Liver (tissue), 3 donors: ENCODE data around the gene IL1RAPL1.

ENCODE experiments used
- CTCF ChIP-seq: fragments of 150-350 bp; IDR thresholded peaks from 2 replicates; pipeline ENCODE4 v1.5.1; 2017; ENCODE audit warnings: improper control_type of control experiment, low read depth, low read length; ENCODE audit not compliant: missing input control
- FOXA1 ChIP-seq: IDR thresholded peaks from 2 replicates; pipeline ENCODE4 v1.6.1; 2016; ENCODE audit warnings: antibody characterized with exemption
- HNF4G ChIP-seq: IDR thresholded peaks from 2 replicates; pipeline ENCODE4 v1.6.1; 2016; ENCODE audit warnings: antibody characterized with exemption
- YY1 ChIP-seq: IDR thresholded peaks from 2 replicates; pipeline ENCODE4 v1.6.1; 2016; ENCODE audit warnings: antibody characterized with exemption, mild to moderate bottlenecking
- donor health status: healthy.
- donor health status: healthy.

DNA sequence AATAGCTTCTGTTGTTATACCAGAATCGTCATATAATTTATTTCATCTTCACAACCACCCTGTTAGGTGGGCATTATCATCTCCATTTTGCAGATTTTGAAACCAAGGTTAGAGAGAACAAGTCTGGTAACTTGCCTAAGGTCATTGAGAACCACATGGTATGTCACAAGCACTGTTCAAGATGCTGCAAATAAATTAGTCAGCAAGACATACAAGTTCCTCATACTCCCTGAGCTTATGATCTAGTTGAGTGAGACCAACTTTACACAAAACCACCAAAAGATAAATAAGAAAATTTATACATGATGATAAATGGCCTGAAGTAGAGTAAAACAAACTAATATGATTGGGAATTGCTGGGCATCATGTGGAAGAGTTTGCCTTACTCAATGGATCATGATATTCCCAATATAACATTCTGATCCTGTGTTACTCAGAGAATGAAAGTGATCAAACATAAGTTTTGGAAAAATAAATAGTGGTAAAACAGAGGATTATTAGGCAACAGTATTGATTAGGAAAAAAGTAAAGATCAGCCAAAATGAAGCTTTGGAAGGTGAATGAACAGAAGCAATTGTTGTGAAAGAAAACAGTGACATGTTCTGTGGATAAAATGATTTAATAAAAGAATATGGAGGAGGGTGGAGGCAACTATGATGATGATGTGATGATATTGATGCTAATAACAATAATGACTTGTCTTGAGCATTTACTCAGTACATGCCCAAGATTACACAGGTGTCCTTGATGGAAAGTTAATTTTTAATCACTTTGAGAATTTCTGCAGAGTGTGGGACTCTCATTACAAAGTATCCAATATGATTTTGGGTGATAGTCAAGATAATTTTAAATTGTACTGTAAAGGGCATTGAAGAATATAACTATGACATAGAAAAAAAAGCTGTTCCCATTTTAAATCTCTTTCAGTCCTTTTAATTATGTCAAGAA is 34.1 kb upstream of the IL1RAPL1 start:
- TF ChIP-seq YY1 (peak; percentile 19), CTCF (no peak), FOXA1 (no peak), HNF4G (no peak)
